GM10266 (cell line): ENCODE results near the gene YIPF4.

ENCODE experiments used
- DNase-seq: peaks from one replicate; pipeline ENCODE4 v3.0.0; 2012; ENCODE audit errors: extremely low spot score
- TF ChIP-seq, protein P1 (sequence below): IDR thresholded peaks from 2 replicates; pipeline ENCODE4 v1.5.1; 2012; ENCODE audit warnings: mild to moderate bottlenecking, low read depth; ENCODE audit not compliant: control insufficient read depth, insufficient read depth; ENCODE audit errors: missing control alignments

YIPF4 gene

DNA sequence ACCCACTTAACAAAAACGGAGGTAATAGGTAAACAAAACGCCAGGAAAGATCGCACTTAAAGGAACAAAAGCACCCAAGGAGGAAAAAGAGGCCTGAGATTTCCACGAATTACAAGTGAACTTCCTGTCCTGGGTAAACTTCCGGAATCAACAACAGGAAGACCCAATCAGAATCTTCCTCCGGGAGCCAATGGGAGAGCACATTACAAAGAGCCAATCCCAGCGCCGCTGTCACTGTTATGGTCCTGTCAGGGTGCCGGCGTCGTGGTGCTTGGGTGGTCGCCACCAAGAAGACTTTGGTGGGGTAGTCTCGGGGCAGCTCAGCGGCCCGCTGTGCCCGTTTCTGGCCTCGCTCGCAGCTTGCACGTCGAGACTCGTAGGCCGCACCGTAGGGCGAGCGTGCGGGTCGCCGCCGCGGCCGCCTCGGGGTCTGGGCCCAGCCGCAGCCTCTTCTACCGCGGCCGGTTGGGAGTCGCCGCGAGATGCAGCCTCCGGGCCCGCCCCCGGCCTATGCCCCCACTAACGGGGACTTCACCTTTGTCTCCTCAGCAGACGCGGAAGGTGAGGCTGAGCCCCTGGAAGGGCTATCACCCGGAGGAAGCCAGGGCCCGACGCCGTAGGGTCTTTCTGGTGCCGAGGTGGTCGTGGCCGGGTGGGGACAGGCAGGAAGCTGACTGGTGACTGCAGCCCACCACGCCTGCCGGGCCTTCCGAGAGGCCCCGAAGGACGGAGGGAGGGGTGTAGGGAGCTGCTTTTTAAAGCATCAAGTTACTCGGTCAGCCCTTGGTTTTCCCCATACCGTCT is at the start of gene YIPF4:
TSS of gene YIPF4 (plus strand) at position 231 of the 804 bp plus-strand sequence. CDS start at position 483, 252 bp downstream.
- TF ChIP-seq, protein P1, sequence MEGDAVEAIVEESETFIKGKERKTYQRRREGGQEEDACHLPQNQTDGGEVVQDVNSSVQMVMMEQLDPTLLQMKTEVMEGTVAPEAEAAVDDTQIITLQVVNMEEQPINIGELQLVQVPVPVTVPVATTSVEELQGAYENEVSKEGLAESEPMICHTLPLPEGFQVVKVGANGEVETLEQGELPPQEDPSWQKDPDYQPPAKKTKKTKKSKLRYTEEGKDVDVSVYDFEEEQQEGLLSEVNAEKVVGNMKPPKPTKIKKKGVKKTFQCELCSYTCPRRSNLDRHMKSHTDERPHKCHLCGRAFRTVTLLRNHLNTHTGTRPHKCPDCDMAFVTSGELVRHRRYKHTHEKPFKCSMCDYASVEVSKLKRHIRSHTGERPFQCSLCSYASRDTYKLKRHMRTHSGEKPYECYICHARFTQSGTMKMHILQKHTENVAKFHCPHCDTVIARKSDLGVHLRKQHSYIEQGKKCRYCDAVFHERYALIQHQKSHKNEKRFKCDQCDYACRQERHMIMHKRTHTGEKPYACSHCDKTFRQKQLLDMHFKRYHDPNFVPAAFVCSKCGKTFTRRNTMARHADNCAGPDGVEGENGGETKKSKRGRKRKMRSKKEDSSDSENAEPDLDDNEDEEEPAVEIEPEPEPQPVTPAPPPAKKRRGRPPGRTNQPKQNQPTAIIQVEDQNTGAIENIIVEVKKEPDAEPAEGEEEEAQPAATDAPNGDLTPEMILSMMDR: no peak
- DNase-seq: peak; percentile 99

DNA sequence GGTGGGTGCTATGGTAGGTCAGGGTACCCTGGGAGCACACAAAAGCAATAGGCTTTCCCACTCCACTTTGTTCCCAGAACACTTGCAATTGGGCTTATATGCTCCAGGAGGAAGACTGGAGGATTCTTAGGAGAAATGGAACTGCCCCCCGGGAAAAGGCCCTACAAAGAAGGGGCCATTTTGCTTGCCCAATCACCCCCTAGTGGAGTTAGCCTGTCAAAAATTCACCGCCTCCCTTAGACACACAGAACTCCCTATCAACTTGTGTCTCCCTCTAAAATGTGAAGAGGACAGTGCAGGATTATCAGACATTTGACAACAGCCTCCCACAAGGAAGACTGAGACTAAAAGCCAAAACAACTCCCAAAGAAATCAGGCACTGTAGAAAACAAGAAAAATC is 49.5 kb upstream of the YIPF4 start:
- DNase-seq: no peak
- TF ChIP-seq, protein P1: no peak

DNA sequence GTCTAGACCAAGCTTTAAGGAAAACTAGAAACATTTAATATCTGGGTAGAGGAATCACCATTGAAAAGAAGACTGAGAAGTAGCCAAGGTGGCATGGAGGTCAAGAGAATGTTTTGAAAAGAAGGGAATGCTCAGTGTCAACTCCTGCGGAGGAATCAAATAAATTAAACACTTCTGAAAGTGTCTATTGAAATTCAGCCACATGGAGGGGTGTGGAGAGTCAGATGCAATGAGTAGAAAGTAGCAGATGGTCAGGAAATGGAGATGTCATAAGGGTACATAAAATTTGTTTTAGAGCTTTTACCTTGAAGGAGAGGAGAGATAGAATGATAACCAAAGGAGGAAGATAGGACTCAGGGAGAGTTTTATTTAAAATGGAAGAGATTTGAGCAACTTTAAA is 48.1 kb upstream of the YIPF4 start:
- TF ChIP-seq, protein P1: no peak
- DNase-seq: no peak

DNA sequence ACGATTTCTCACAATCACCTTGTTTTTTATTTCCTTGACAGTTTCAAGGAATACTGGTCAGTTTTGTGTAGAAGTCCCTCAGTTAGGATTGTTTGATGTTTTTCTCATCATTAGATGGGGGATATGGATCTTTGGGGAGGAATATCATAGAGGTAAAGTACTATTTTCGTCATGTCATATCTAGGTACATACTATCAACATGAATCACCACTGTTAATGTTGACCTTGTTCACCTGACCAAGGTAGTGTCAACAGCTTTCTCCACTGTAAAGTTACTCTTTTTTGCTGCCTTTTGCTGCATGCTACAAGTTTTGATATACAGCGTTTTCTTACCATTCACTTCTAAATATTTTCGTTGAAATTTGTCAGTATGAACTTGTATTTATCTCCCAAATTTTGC is 45.7 kb upstream of the YIPF4 start:
- TF ChIP-seq, protein P1: no peak
- no peak for DNase-seq

DNA sequence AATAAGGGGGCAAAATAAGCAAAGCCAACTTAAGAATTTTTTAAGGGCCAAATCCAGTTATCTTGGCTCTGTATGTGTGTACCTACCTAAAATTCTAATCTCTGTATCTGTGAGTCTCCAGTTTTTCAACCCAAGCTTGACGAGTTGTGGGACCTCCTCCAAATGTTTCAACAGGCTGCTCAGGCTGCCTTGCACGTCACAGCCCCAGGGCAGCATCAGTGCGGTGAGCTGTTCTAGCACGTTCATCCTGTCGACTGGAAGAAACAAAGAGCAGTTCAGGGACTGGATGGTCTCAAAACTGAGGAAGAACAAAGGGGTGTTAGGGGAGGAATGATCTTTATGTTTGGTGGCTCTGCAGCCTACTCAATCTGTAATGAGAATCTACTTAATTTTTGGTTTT is 42.4 kb upstream of the YIPF4 start:
- DNase-seq: no peak
- TF ChIP-seq, protein P1: no peak

DNA sequence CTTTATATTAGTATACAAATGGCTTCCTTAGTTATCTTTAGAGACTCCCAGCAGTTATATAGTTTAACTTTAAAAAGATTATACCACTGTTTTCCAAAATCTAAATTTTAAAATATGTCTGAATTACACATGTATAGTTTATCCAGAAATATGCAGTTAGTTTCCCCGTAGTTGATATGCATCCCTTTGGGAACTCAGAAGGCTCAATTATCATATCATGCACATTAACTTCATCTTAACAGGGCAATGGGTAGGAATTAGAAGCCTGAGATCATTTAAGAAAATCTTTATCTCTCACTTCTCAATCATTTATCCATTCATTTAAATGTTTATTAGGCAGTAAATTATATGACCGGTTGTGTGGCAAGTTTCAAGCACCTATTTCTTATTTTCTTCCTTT is 40.2 kb upstream of the YIPF4 start:
- TF ChIP-seq, protein P1: no peak
- DNase-seq: no peak

DNA sequence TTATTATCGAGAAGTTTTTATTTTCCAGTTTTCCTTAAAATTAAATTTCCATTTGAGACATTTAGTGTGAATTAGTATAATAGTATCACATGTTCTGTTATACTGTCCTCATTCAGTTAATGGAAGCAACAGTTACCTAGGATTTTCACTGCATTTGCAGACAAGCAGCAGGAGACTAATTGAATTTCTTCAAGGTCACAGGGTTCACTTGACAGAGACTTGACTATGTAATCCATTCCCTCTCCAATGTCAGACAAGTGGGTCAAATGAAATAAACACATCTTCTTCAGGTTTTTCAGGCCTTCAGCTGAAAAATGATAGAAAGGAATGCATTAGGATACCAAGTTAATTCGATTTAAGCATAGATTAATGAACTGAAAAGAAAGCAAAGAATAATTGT is 39.7 kb upstream of the YIPF4 start:
- TF ChIP-seq, protein P1: no peak
- DNase-seq: no peak
